Germinal center (tissue), 1 donor: Measurements from ENCODE around the gene KDM4C.
A peak's percentile ranks its signal among the peaks of the same experiment; 100 is the strongest.
"Not testable (repeated sequence)": the region's sequence is repeated elsewhere in the genome, so short reads cannot be mapped to it uniquely, and the experiment has no call there.

ENCODE experiments used
- DNase-seq: peaks from one replicate; pipeline ENCODE4 v3.0.0; 2012; ENCODE audit warnings: mixed read lengths, low spot score

The KDM4C gene

DNA sequence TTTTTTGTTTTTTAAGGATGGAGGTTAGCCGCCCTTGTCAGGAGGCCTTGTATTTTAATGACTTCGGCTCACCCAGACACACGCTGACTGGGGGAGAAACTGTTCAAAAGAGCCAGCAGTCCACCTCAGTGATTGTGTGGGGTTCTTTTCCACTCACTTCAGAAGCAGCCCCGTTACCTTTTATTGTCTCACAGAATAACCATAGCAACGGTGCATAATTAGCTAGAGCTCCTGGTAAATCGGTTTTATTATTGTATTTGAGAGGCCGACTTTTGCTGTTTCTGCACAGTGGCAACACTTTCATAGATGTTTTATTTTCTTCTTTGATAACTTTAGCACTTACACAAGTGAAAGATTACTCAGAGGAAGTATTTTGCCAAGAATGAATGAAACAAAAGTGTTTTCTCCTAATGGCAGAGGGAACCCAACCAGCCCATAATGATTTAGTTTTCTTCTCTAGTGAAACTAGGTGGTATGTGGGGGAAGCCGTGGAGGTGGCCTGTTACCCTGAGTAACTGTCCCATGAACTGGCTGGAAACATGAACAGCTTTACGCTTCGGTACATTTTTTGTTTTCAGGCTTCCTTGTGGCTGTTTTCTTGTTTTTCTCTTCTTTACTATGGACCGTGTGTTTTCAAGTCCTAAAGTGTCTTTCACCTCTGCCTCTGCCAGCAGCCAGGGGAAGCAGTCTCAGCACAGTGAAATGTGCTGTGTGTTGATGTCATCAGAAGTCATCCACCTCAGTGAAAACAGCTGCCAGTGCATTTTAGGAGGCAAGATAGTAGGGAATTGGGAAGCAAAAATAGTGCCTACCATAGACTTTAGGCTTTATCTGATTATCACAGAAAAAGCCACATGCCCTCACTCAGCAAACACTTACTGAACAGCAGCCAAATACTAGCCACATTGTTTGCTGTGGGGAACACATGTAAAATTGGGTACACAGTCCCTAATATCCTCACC, 414.7 kb downstream of the KDM4C start:
- DNase-seq: no peak

DNA sequence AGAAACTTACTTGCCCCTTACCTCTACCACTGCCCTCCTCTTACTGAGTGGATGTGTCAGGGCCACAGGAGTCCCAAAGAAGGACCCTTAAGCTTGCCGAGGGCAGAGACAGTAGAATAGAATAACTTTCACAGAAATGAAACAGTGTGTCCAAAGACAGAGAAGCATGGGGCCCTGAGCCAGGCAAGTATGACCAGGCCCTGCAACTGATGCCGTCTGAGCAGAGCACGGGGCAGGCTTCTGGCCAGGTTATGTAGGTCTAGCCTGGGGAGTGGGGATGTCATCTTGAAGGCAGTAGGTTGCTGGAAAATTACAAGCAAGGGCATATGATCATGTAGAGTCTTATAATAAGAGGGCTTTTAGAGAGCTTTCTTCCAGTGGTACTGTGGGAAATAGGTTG, 415.4 kb downstream of the KDM4C start:
- DNase-seq: no peak

- DNase-seq: no peak
Observed at GRCh38 chr9:7174301-7174700, 416.5 kb downstream of the KDM4C start.

GRCh38 chr9:7174884-7175283, 417.1 kb downstream of the KDM4C start:
- DNase-seq: no peak

DNA sequence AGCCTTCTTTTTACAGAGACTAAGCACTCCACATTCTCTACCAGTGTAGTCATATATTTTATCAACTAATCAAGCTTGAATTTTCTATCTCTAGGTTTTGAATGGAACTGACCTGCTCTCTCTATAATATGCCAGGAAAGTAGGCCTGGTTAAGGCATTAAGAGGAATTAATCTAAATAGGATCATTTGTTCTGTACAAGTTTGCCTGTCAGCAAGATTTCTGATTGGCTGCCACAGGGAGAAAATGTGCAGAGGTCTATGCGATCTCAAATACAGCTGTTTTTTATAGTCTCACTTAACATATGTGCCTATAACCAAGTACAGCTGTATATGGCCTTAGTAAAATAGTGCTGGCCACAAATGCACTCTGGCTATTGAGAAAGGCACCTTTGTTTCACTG, 418.8 kb downstream of the KDM4C start:
- no peak for DNase-seq

- DNase-seq: no peak
Observed at GRCh38 chr9:7177383-7177782, 419.6 kb downstream of the KDM4C start.

DNA sequence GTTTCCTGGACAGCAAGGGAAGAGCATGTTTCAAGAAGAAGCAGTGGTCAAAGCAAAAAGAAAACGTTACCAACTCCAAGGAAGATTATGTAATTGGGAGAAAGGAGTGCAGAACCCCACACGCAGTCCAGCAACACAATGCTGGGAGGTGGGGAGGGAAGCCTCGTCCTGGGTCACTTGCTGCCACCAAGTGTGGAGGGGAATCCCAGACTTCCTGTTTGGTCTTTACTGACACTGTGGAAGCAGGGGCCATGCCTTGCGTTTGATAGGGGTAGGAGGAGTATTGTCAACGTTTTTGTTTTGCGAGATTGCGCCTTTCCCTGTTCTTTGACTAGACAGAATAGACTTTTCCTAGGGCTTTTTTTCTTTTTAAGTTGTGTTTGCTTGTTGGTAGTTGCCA, 421.0 kb downstream of the KDM4C start:
- DNase-seq: no peak

GRCh38 chr9:7180247-7180646, 422.5 kb downstream of the KDM4C start:
- no peak for DNase-seq

DNA sequence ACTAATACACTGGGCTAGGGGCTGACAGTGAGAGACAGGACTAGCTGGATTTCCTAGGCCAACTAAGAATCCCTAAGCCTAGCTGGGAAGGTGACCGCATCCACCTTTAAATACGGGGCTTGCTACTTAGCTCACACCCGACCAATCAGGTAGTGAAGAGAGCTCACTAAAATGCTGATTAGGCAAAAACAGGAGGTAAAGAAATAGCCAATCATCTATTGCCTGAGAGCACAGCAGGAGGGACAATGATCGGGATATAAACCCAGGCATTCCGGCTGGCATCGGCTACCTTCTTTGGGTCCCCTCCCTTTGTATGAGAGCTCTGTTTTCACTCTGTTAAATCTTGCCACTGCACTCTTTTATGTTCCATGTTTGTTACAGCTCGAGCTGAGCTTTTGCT, 425.4 kb downstream of the KDM4C start:
- DNase-seq: not testable (repeated sequence)

- no peak for DNase-seq
Observed at GRCh38 chr9:7185612-7186011, 427.8 kb downstream of the KDM4C start.

- peak; percentile 35 for DNase-seq
Observed at GRCh38 chr9:7186175-7186574, 428.4 kb downstream of the KDM4C start.

DNA sequence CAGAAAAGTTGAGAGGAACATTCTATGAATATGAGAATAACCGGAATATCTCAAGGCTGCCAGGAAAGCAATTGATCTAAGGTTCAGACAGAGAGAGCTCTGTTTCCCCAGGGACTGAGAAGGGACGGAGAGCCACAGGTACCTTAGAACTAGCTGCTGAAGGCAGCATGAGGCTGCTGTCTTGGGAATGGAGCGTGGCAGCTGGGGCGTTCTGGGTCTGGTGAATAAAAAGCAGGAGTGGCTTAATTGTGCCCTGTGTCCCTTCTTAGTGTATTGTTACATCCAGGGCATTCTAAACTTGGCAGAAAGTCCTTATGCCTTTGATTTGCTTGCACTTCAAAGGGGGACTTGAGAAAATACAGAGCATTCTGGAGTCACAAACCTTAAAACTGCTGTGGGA, 434.5 kb downstream of the KDM4C start:
- no peak for DNase-seq

DNA sequence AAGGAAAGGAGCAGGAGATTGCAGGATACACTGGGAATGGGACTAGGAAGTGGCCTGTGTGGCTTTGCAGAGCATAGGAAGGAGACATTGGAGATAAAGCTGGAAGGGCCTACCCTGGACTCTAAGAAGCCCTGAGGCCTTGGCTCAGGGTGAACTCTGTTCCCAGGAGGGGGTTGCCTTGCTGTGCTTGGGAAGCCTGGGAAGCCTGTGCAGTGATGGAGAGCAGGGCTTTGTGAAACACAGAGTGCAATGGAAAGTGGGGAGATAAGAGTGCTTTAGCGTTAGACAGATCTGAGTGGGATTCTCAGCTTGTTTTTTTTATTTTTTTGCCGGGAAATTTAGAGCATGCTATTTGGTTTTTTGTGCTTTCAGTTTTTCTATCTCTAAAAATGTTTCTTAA, 437.8 kb downstream of the KDM4C start:
- DNase-seq: no peak

GRCh38 chr9:7196467-7196866, 438.7 kb downstream of the KDM4C start:
- no peak for DNase-seq

DNA sequence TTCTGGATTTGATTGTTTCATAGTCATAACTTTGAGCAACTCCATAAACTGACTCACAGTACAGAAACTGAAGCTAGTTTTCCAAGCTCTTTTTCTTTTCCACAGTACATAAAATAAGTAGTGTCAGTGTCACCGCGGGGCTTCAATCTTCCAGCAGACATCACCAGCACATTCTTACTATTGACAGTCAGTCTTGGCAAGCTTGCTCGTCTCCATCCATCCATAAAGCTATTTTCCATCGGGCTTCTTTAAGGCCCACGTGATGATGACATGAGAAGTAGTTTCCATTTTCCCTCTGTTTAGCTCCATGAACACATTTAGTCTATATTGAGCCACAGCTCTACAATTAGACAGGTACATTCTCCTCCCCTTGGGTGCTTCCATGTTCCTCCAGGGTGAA, 443.4 kb downstream of the KDM4C start:
- DNase-seq: no peak

DNA sequence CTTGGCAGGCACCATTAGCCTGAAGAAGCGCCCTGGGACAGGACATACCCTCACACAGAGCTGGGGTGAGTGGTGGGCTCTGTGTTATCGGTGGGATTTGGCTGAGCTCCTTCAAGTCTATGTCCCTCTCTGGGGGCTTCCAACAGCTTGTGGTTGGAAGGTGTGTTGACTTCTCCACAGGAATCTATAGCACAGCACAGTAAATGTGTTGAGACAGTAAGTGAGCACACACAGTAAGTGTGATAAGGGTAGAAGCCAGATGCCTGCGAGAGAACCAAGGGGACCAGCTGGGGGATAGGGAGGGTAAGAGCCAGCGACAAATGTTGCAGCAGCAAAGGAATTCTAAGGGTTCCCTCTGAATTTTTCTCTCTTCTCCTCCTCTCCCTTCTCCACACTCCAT, 448.0 kb downstream of the KDM4C start:
- no peak for DNase-seq

DNA sequence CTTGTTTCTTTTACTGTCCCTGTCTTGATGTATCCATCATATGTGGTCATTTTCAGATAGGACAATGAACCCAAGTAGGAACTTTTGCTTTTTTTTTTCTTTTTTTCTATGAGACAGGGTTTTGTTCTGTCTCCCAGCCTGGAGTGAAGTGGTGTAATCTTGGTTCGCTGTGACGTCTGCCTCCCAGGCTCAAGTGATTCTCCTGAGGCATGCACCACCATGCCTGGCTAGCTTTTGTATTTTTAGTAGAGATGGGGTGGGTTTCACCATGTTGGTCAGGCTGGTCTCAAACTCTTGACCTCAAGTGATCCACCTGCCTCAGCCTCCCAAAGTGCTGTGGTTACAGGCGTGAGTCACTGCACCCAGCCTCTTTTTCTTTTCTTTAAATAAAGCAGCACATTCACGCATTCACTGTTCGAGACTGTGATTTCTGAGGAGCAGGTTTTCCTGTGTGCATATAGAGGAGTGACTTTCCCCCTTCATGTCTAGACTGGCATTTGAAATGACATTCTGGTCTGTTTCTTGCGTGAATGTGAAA, 448.5 kb downstream of the KDM4C start:
- DNase-seq: no peak

- DNase-seq: no peak
Observed at GRCh38 chr9:7209016-7209715, 451.4 kb downstream of the KDM4C start.

GRCh38 chr9:7209990-7210389, 452.2 kb downstream of the KDM4C start:
- DNase-seq: no peak

- no peak for DNase-seq
Observed at GRCh38 chr9:7210854-7211637, 453.3 kb downstream of the KDM4C start.

DNA sequence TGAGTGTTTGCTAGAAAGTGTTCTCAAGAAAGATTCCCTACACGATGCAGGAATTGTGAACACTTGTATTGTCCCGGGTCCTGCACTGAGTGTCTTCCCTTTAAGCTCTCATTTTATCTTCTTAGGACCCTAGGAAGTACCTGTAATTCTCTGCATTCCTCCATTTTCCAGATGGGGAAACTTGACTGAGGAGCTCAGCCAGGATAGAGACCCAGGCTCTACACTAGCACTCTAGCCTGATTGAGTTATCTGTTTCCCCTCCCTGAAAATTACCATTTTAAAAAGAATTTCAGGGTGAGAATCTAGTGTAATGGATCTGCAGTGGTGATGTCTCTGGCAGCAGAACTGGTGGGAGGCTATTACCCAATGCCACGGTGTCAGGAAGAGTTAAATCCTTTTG, 453.9 kb downstream of the KDM4C start:
- DNase-seq: no peak

DNA sequence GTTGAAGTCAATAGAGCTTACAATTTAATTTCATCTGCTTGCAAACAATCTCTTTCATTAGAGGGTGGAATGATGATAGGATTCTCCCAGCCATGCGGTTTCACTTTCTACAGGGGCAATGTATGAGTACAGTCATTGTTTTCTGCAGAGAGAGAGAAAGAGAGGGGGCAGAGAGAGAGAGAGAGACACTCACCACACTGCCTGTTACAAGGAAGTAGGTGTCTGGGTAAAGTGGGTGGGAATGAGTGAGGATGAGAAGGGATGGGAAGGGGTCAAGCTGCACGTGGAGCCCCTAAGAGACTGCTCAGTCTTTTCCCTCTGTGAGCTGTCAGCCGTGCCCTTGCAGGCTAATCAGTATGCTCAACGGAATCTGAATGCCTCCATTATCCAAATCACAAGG, 454.3 kb downstream of the KDM4C start:
- DNase-seq: no peak
